ENCODE measurements around the gene IER5. TPM values are rescaled to one million over a fixed set of nuclear protein-coding genes. Genes with fewer than 3 reads are reported as not detected.

IER5 gene
- total and polyA plus RNA-seq, 2 of the 13 experiments (the other 11 are each of a cell fraction or from before 2014, with no cell fraction given) = 2.5 to 3.5 TPM

GRCh38 chr1:181112071-181112929 lies 23.8 kb downstream of the IER5 start (continued):
- no peak for TF ChIP-seq IKZF1 (IDR thresholded peaks at IDR 0.05)
- TF ChIP-seq ZNF296 (CRISPR knock-in tag; conservative IDR thresholded peaks at IDR 0.05) = no peak
- TF ChIP-seq ZNF12 (CRISPR knock-in tag; IDR thresholded peaks at IDR 0.05) = peak; percentile 84; the same call in 1 of the 2 replicates
- TF ChIP-seq NFIC (IDR thresholded peaks at IDR 0.05; ENCODE audit: low read length) = peak; percentile 79
- TF ChIP-seq ZNF629 (CRISPR knock-in tag; conservative IDR thresholded peaks at IDR 0.05) = 0 out of 2 replicates have a peak, but pooled peaks have one; percentile 7
- 0 out of 2 replicates have a peak, but pooled peaks have one; percentile 47 for TF ChIP-seq ZNF451 (CRISPR knock-in tag; IDR thresholded peaks at IDR 0.05)
- TF ChIP-seq ZNF333 (CRISPR knock-in tag; IDR thresholded peaks at IDR 0.05; ENCODE audit: borderline replicate concordance) = 0 out of 2 replicates have a peak, but pooled peaks have one; percentile 52
- TF ChIP-seq GABPB1 (CRISPR knock-in tag; IDR thresholded peaks at IDR 0.05) = peak; percentile 59; the same call in 1 of the 2 replicates
- peak; percentile 70 for TF ChIP-seq HES4 (CRISPR knock-in tag; IDR thresholded peaks at IDR 0.05; ENCODE audit: borderline replicate concordance)
- TF ChIP-seq NCOA2 (CRISPR knock-in tag; IDR thresholded peaks at IDR 0.05) = peak; percentile 93
- TF ChIP-seq ZSCAN12 (CRISPR knock-in tag; IDR thresholded peaks at IDR 0.05) = 0 out of 2 replicates have a peak, but pooled peaks have one; percentile 13
- peak; percentile 83; the same call in 1 of the 2 replicates for TF ChIP-seq ZHX1 (CRISPR knock-in tag; IDR thresholded peaks at IDR 0.05; ENCODE audit: low read depth)
- TF ChIP-seq ZNF496 (CRISPR knock-in tag; IDR thresholded peaks at IDR 0.05; ENCODE audit: insufficient replicate concordance) = no peak
- TF ChIP-seq ONECUT2 (CRISPR knock-in tag; IDR thresholded peaks at IDR 0.05) = 0 out of 2 replicates have a peak, but pooled peaks have one; percentile 29
- TF ChIP-seq BCL6 (CRISPR knock-in tag; IDR thresholded peaks at IDR 0.05) = peak; percentile 84
- no peak for TF ChIP-seq ZNF18 (CRISPR knock-in tag; IDR thresholded peaks at IDR 0.05; ENCODE audit: insufficient replicate concordance)
- 0 out of 2 replicates have a peak, but pooled peaks have one; percentile 37 for TF ChIP-seq ZNF740 (CRISPR knock-in tag; IDR thresholded peaks at IDR 0.05)
- TF ChIP-seq ZSCAN25 (CRISPR knock-in tag; IDR thresholded peaks at IDR 0.05) = peak; percentile 92
- peak; percentile 62 for TF ChIP-seq MXD1 (CRISPR knock-in tag; IDR thresholded peaks at IDR 0.05)
- TF ChIP-seq ZNF441 (CRISPR knock-in tag; IDR thresholded peaks at IDR 0.05; ENCODE audit: borderline replicate concordance) = peak; percentile 89; the same call in 1 of the 2 replicates
- peak; percentile 27 for TF ChIP-seq HOXA5 (CRISPR knock-in tag; IDR thresholded peaks at IDR 0.05)
- peak; percentile 86 for TF ChIP-seq PPARG (CRISPR knock-in tag; conservative IDR thresholded peaks at IDR 0.05)
- peak; percentile 97 for TF ChIP-seq ATF3 (CRISPR knock-in tag; IDR thresholded peaks at IDR 0.05)
